NT2/D1 (cell line): Measurements from ENCODE around the gene CACNA1H.

ENCODE experiments used
- SUZ12 ChIP-seq: IDR thresholded peaks from 2 replicates; pipeline ENCODE4 v1.6.1; 2011; ENCODE audit not compliant: insufficient read length, insufficient read depth; ENCODE audit errors: extremely low read depth
- YY1 ChIP-seq: IDR thresholded peaks from 2 replicates; pipeline ENCODE4 v1.6.1; 2011; ENCODE audit not compliant: insufficient read length, insufficient read depth
- ZNF274 ChIP-seq: IDR thresholded peaks from 2 replicates; pipeline ENCODE4 v1.6.1; 2011; ENCODE audit warnings: mild to moderate bottlenecking, low read depth, low read length

GRCh38 chr16:1135459-1135825 is 17.5 kb upstream of the CACNA1H start:
- no peak for TF ChIP-seq ZNF274
- no peak for TF ChIP-seq YY1
- no peak for TF ChIP-seq SUZ12
